Body of pancreas (tissue), 4 donors: ENCODE measurements around the gene EFCAB6. TPM values are rescaled to one million over a fixed set of nuclear protein-coding genes. Genes with fewer than 3 reads are reported as not detected.

ENCODE experiments used
- ATAC-seq: fragments of 150-250 bp; one replicate; pipeline ENCODE4 v1.9.1; 2016
- DNase-seq, 4 donors: peaks; one replicate each; pipeline ENCODE4 v3.0.0-alpha.2; 2019
- H3K27ac ChIP-seq, 4 donors: fragments of 200-600 bp; sonication (generic); 1 replicate in 3 of 4; 2 replicates in 1 of 4; pipeline versions ENCODE4 v1.5.1 to v1.6.1; 2016 to 2019; ENCODE audit warnings: mild to moderate bottlenecking in 1 of 4, mixed read lengths in 1 of 4, moderate library complexity in 1 of 4
- H3K27me3 ChIP-seq, 2 donors: fragments of 200-600 bp; sonication (generic); one replicate each; pipeline ENCODE4 v1.6.0; 2016; ENCODE audit warnings: mild to moderate bottlenecking in 1 of 2
- H3K36me3 ChIP-seq, 2 donors: fragments of 200-600 bp; sonication (generic); replicated peaks in 1 of 2; 2 replicates each; pipeline ENCODE4 v1.5.1; 2016; ENCODE audit warnings: low read depth in 2 of 2; ENCODE audit not compliant: insufficient read depth in 1 of 2
- H3K4me1 ChIP-seq: fragments of 200-600 bp; sonication (generic); one replicate; pipeline ENCODE4 v1.6.0; 2016
- H3K4me3 ChIP-seq, 2 donors: fragments of 200-600 bp; sonication (generic); 1 replicate in 1 of 2; 2 replicates in 1 of 2; pipeline ENCODE4 v1.5.1; 2016 to 2019
- H3K9me3 ChIP-seq, 3 donors: fragments of 200-600 bp; sonication (generic); 1 replicate in 2 of 3; 2 replicates in 1 of 3; pipeline ENCODE4 v1.5.1; 2016
- POLR2A ChIP-seq, 3 donors: fragments of 450-650 bp; IDR thresholded peaks; one replicate each; pipeline ENCODE4 v1.6.1; 2016; ENCODE audit warnings: antibody characterized with exemption in 3 of 3, mild to moderate bottlenecking in 2 of 3
- WGBS, 2 donors: methylation state at CpG; one replicate each; pipeline ENCODE4 v1.1.5; 2017; 5-methylcytosine and 5-hydroxymethylcytosine counted together
- intact Hi-C: fragments of 100-400 bp; cut with DNase I; formaldehyde crosslinking; loops from one replicate; pipeline ENCODE4 v1.15.1; 2023
- total RNA-seq, 2 donors: library from RNA; depleted of rRNA; stranded (reverse); fragments of >200 nt; gene quantifications; one replicate each; pipeline ENCODE4 v1.1.0, GENCODE V29; 2016
- TF ChIP-seq, protein P1 (sequence below), 7 experiments: fragments of 450-650 bp in 4 of 7; fragments of 200-600 bp in 3 of 7; sonication (generic) in 3 of 7; IDR thresholded peaks; one replicate each; pipeline ENCODE4 v1.5.1; 2016 to 2019; ENCODE audit warnings: antibody characterized with exemption in 7 of 7

Gene EFCAB6
- total RNA-seq, 2 donors from 2014 or later = 4.0 to 4.4 TPM

DNA sequence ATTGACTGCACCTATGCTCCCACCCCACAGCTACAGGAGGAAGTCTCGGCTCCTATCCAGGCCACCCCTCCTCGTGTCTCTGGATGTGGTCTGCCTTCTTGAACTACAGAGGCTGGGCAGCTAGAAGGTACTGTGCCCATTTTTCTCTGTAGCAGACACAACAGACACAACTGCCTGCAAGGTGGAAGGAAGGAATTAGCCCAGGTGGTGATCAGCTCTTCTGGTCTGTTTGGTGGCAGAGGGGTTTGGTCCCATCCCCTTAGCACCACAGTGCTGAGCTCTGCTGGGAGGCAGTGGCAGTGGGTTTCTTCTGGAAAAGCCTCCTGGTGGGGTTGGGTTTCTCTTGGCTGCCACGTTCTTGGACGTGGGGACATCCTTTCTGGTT, 267.8 kb downstream of the EFCAB6 start:
- intact Hi-C loops = no loop called here
- no peaks in the 10 kb centered on the region for H3K27me3 ChIP-seq
- TF ChIP-seq, protein P1, sequence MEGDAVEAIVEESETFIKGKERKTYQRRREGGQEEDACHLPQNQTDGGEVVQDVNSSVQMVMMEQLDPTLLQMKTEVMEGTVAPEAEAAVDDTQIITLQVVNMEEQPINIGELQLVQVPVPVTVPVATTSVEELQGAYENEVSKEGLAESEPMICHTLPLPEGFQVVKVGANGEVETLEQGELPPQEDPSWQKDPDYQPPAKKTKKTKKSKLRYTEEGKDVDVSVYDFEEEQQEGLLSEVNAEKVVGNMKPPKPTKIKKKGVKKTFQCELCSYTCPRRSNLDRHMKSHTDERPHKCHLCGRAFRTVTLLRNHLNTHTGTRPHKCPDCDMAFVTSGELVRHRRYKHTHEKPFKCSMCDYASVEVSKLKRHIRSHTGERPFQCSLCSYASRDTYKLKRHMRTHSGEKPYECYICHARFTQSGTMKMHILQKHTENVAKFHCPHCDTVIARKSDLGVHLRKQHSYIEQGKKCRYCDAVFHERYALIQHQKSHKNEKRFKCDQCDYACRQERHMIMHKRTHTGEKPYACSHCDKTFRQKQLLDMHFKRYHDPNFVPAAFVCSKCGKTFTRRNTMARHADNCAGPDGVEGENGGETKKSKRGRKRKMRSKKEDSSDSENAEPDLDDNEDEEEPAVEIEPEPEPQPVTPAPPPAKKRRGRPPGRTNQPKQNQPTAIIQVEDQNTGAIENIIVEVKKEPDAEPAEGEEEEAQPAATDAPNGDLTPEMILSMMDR (IDR thresholded peaks at IDR 0.05) = no peak
- no peak for TF ChIP-seq POLR2A (IDR thresholded peaks at IDR 0.05)
- ATAC-seq (no peak), DNase-seq (no peak)
- no peaks in the 10 kb centered on the region for H3K36me3 ChIP-seq
- H3K27ac ChIP-seq = no peak overlapping the region
- no peak overlapping the region for H3K4me3 ChIP-seq
- 59 to 71% methylated on average over 4 of the region's 4 CpGs for WGBS, 2 donors
- H3K4me1 ChIP-seq = no peaks in the 10 kb centered on the region
- no peaks in the 10 kb centered on the region for H3K9me3 ChIP-seq

- 80 to 83% methylated on average over 10 to 12 of the region's 12 CpGs for WGBS, 2 donors
Observed at GRCh38 chr22:43543522-43544288, 268.4 kb downstream of the EFCAB6 start.

GRCh38 chr22:43542681-43543521, 269.2 kb downstream of the EFCAB6 start:
- TF ChIP-seq POLR2A (IDR thresholded peaks at IDR 0.05) = no peak
- TF ChIP-seq, protein P1 (IDR thresholded peaks at IDR 0.05) = no peak
- Histone ChIP-seq H3K36me3 (no peaks in the 10 kb centered on the region), H3K4me1 (no peaks in the 10 kb centered on the region), H3K9me3 (no peaks in the 10 kb centered on the region), H3K27me3 (no peaks in the 10 kb centered on the region), H3K27ac (no peak overlapping the region), H3K4me3 (no peak overlapping the region)
- ATAC-seq = no peak
- intact Hi-C loops = no loop called here
- WGBS, 2 donors = 85 to 88% methylated on average over 19 to 23 of the region's 23 CpGs
- DNase-seq = no peak

More at GRCh38 chr22:43543522-43544288, 268.4 kb downstream of the EFCAB6 start:
- intact Hi-C loops = no loop called here
- ATAC-seq (no peak), DNase-seq (no peak)
- H3K4me1 ChIP-seq = no peaks in the 10 kb centered on the region
- H3K27me3 ChIP-seq = no peaks in the 10 kb centered on the region
- no peak for TF ChIP-seq POLR2A (IDR thresholded peaks at IDR 0.05)
- TF ChIP-seq, protein P1 (IDR thresholded peaks at IDR 0.05) = no peak
- no peak overlapping the region for H3K4me3 ChIP-seq
- H3K9me3 ChIP-seq = no peaks in the 10 kb centered on the region
- no peaks in the 10 kb centered on the region for H3K36me3 ChIP-seq
- H3K27ac ChIP-seq = no peak overlapping the region

- H3K27ac ChIP-seq = no peak overlapping the region
- TF ChIP-seq, protein P1 (IDR thresholded peaks at IDR 0.05) = no peak
- ATAC-seq (no peak), DNase-seq (no peak)
- H3K9me3 ChIP-seq = no peaks in the 10 kb centered on the region
- H3K4me1 ChIP-seq = no peaks in the 10 kb centered on the region
- H3K4me3 ChIP-seq = no peak overlapping the region
- no peaks in the 10 kb centered on the region for H3K36me3 ChIP-seq
- 68 to 76% methylated on average over 18 of the region's 18 CpGs for WGBS, 2 donors
- H3K27me3 ChIP-seq = no peaks in the 10 kb centered on the region
- intact Hi-C loops = no loop called here
Observed at GRCh38 chr22:43541462-43542407, 270.4 kb downstream of the EFCAB6 start.
